ENCODE data around the gene ARID4B. TPM values are rescaled to one million over a fixed set of nuclear protein-coding genes. Genes with fewer than 3 reads are reported as not detected.

ARID4B gene
- total RNA-seq, 1 donor from 2014 or later: 15.7 TPM

- DNase-seq: no peak
- intact Hi-C loops (cut with micrococcal nuclease): no loop called here
- TF ChIP-seq, protein P1, sequence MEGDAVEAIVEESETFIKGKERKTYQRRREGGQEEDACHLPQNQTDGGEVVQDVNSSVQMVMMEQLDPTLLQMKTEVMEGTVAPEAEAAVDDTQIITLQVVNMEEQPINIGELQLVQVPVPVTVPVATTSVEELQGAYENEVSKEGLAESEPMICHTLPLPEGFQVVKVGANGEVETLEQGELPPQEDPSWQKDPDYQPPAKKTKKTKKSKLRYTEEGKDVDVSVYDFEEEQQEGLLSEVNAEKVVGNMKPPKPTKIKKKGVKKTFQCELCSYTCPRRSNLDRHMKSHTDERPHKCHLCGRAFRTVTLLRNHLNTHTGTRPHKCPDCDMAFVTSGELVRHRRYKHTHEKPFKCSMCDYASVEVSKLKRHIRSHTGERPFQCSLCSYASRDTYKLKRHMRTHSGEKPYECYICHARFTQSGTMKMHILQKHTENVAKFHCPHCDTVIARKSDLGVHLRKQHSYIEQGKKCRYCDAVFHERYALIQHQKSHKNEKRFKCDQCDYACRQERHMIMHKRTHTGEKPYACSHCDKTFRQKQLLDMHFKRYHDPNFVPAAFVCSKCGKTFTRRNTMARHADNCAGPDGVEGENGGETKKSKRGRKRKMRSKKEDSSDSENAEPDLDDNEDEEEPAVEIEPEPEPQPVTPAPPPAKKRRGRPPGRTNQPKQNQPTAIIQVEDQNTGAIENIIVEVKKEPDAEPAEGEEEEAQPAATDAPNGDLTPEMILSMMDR (IDR thresholded peaks at IDR 0.05; ENCODE audit: borderline replicate concordance): no peak
- peaks cover 13% of the 10 kb centered on the region for H3K36me3 ChIP-seq
- no peaks in the 10 kb centered on the region for H3K9me3 ChIP-seq (replicated peaks)
- peaks cover 57% of the 10 kb centered on the region for H3K4me1 ChIP-seq
- no peak overlapping the region for H3K4me3 ChIP-seq
- no peaks in the 10 kb centered on the region for H3K27me3 ChIP-seq (ENCODE audit: low read depth)
- H3K27ac ChIP-seq (replicated peaks): no peak overlapping the region
These were observed 3.4 kb upstream of the ARID4B start for GRCh38 chr1:235331401-235331800.

- no peaks in the 10 kb centered on the region for H3K27me3 ChIP-seq (ENCODE audit: low read depth)
- TF ChIP-seq, protein P1 (IDR thresholded peaks at IDR 0.05; ENCODE audit: borderline replicate concordance): no peak
- DNase-seq: no peak
- intact Hi-C loops (cut with micrococcal nuclease): no loop called here
- H3K4me3 ChIP-seq: peak overlapping the region; percentile 96
- peaks cover 59% of the 10 kb centered on the region for H3K4me1 ChIP-seq
- peak overlapping the region; percentile 96 for H3K27ac ChIP-seq (replicated peaks)
- no peaks in the 10 kb centered on the region for H3K9me3 ChIP-seq (replicated peaks)
- peaks cover 8% of the 10 kb centered on the region for H3K36me3 ChIP-seq
These were observed 2.9 kb upstream of the ARID4B start for GRCh38 chr1:235330918-235331285.

DNA sequence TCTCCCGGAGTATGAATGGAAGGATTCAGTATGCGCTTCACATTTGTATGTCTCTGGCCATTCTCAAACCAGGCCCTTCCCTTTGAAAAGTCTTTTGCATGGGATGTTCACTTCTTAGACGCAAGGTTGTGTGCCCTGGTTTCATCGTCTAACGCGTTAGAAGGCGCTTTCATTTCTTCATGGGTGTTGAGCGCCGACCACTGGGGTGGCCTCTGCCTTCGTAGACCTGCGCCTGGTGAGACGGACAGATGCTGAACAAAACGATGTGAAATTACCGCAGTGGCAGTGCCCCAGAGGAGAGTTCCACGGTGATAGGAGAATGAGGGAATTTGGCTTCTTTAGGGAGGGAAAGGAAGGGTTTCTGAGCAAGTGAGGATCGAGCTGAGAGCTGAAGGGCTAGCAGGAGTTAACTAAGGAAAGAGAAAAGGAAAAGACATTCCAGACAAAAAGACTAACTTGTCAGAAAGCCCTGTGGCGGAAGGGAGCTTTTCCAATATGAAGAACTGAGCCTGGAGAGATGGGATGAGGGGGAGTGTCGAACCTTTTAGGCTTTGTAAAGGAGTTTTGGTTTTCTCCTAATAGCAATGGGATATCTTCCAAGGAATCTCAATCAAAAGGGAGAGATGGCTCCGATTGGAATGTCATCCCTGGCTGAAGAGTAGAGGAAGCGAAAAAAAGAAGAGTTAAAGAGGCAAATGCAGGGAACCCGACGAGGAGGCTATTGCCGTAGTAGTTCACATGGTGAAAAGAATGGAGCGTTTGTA lies 1.3 kb upstream of the ARID4B start:
- TF ChIP-seq, protein P1 (IDR thresholded peaks at IDR 0.05; ENCODE audit: borderline replicate concordance): no peak
- H3K4me1 ChIP-seq: peaks cover 74% of the 10 kb centered on the region
- peak overlapping the region; percentile 96 for H3K4me3 ChIP-seq
- H3K27me3 ChIP-seq (ENCODE audit: low read depth): no peaks in the 10 kb centered on the region
- peak overlapping the region; percentile 96 for H3K27ac ChIP-seq (replicated peaks)
- no peaks in the 10 kb centered on the region for H3K9me3 ChIP-seq (replicated peaks)
- DNase-seq: no peak
- H3K36me3 ChIP-seq: no peaks in the 10 kb centered on the region
- intact Hi-C loops (cut with micrococcal nuclease): loop anchor here (10.0 kb wide), 1 partner anchor 75 kb away; no protein-coding TSS in a partner anchor

DNA sequence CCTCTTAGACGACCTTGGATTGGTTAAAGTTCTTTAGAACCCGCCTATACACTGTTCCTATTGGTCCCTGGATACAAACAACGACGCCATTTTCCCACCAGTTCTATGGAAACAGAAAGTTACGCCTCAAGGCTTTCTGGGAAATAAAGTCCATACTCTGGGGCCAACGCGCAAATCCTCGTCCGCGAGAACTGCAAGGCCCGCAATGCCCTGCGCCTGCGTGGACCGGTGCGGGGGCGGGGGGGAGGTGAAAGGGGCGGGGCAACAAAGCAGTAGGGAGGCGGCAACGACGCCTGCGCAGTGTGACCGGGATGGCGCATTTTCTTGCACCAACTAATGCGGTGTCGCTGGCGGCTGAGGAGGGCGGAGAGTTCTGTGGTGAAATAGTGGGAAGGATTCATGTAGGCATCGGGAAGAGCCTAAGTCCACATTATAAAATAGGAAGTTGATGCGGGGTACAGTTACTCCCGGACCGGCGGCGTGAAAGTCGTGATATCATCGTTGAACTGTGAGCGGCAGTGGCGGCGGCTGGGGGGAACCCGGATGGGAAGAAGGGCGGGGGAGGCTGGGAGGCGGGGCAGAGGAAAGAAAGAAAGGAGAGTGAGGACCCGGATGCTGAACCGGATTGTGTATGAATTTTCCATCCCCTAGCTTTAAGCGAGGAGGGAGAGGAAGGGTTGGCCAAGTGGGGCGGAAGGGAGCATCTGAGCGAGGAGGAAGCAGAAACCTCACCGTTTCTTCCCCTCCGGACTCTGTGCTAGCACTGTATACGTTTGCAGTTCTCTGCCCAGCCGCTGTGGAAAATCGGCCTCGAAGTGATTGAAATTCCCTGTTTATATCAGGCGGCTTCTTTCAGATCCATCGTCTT lies 526 bp upstream of the ARID4B start, which contains the start of gene GGPS1:
Gene GGPS1 (plus strand): TSS at position 300 of the 868 bp plus-strand sequence. CDS start 6,695 bp downstream, outside the sequence.
- peaks cover 83% of the 10 kb centered on the region for H3K4me1 ChIP-seq
- H3K9me3 ChIP-seq (replicated peaks): no peaks in the 10 kb centered on the region
- peak within 1 kb of the TSS; percentile 96 for H3K27ac ChIP-seq (replicated peaks)
- H3K36me3 ChIP-seq: no peaks in the 10 kb centered on the region
- no peaks in the 10 kb centered on the region for H3K27me3 ChIP-seq (ENCODE audit: low read depth)
- peak within 1 kb of the TSS; percentile 96 for H3K4me3 ChIP-seq
- DNase-seq: peak; percentile 98
- intact Hi-C loops (cut with micrococcal nuclease): loop anchor here (10.0 kb wide), 1 partner anchor 74 kb away; no protein-coding TSS in a partner anchor
- TF ChIP-seq, protein P1 (IDR thresholded peaks at IDR 0.05; ENCODE audit: borderline replicate concordance): peak; percentile 27

DNA sequence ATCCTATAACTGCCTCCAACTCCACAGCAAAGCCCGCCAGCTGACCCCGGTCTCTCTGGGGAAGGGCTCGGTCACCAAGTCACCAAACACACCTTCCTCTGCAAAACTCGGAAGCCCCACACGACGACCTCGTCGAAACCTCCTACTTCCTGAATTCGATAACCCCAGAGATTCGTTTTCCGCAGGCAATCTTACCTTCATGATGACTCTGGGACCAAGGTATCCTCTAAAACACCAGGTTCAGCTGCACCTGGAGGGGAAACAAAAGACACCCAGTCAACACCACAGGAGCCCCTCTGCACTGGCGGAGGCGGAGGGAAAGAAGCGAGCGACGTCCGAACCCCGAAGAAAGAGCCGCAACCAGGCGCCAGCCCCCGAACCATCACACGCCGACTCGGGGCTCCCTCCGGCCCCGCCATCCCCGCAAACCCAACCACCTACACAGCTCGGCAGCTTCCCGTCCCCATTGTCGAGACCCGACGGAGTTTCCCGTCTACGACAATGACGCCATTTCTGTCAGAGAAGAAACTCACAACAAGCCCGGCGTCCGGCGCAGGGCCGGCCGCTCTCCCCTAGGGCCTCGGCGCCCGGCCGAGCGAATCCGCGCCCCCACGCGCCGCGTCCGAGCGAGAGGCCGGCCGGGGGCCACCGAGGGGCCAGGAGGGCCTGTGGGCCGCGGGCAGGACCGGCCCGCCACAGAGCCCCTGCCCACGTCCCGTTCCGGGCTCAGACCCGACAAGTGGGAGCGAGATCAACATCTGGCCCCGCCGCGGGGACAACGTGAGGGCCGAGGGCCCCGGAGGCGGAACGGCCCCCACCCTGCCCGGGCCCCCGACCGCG lies 1.0 kb downstream of the ARID4B start:
- Histone ChIP-seq H3K9me3 (replicated peaks) (no peaks in the 10 kb centered on the region), H3K27ac (replicated peaks) (peak overlapping the region; percentile 96), H3K27me3 (ENCODE audit: low read depth) (no peaks in the 10 kb centered on the region), H3K4me3 (peak overlapping the region; percentile 96), H3K36me3 (no peaks in the 10 kb centered on the region), H3K4me1 (peaks cover 90% of the 10 kb centered on the region)
- intact Hi-C loops (cut with micrococcal nuclease): loop anchor here (10.0 kb wide), 1 partner anchor 72 kb away; no protein-coding TSS in a partner anchor
- DNase-seq: peak; percentile 34
- TF ChIP-seq, protein P1 (IDR thresholded peaks at IDR 0.05; ENCODE audit: borderline replicate concordance): no peak
